DMS153 treated with DMSO at 0.1 percent for 48 hours (cell line): ENCODE results near the gene DDX60.
"Not testable (repeated sequence)": the region's sequence is repeated elsewhere in the genome, so short reads cannot be mapped to it uniquely, and the experiment has no call there.

Source experiments
- DNase-seq: peaks from one replicate; lab custom pipeline; 2025; ENCODE audit not compliant: unreplicated experiment; lab: John Stamatoyannopoulos, UW

DDX60 gene

GRCh38 chr4:168304744-168305459, 13.7 kb downstream of the DDX60 start:
- no peak for DNase-seq

GRCh38 chr4:168303430-168303829, 15.1 kb downstream of the DDX60 start:
- not testable (repeated sequence) for DNase-seq

- no peak for DNase-seq
These were observed 25.1 kb downstream of the DDX60 start for GRCh38 chr4:168293386-168293975.

GRCh38 chr4:168291242-168291641, 27.3 kb downstream of the DDX60 start:
- DNase-seq, result no peak

GRCh38 chr4:168285850-168286249, 32.7 kb downstream of the DDX60 start:
- not testable (repeated sequence) for DNase-seq

- DNase-seq, result no peak
These were observed 39.0 kb downstream of the DDX60 start for GRCh38 chr4:168279556-168279955.

GRCh38 chr4:168275836-168276235, 42.7 kb downstream of the DDX60 start:
- no peak for DNase-seq

- DNase-seq, result no peak
These were observed 43.7 kb downstream of the DDX60 start for GRCh38 chr4:168274871-168275270.

- DNase-seq, result no peak
These were observed 44.7 kb downstream of the DDX60 start for GRCh38 chr4:168273838-168274237.

GRCh38 chr4:168272488-168272887, 46.1 kb downstream of the DDX60 start:
- no peak for DNase-seq

GRCh38 chr4:168269896-168270295, 48.7 kb downstream of the DDX60 start:
- DNase-seq, result no peak

GRCh38 chr4:168265327-168265726, 53.2 kb downstream of the DDX60 start:
- no peak for DNase-seq

- DNase-seq, result peak; percentile 25
These were observed 53.6 kb downstream of the DDX60 start for GRCh38 chr4:168264903-168265302.

- DNase-seq, result no peak
These were observed 55.5 kb downstream of the DDX60 start for GRCh38 chr4:168263039-168263438.

GRCh38 chr4:168259096-168259495, 59.5 kb downstream of the DDX60 start:
- no peak for DNase-seq

GRCh38 chr4:168257768-168258167, 60.8 kb downstream of the DDX60 start:
- DNase-seq, result no peak

- no peak for DNase-seq
These were observed 70.3 kb downstream of the DDX60 start for GRCh38 chr4:168248176-168248710.

- DNase-seq, result no peak
These were observed 70.9 kb downstream of the DDX60 start for GRCh38 chr4:168247603-168248002.

- no peak for DNase-seq
These were observed 76.6 kb downstream of the DDX60 start for GRCh38 chr4:168241953-168242352.

GRCh38 chr4:168240821-168241220, 77.7 kb downstream of the DDX60 start:
- DNase-seq, result no peak

- peak; percentile 62 for DNase-seq
These were observed 97.3 kb downstream of the DDX60 start for GRCh38 chr4:168221301-168221700.

GRCh38 chr4:168220893-168221292, 97.7 kb downstream of the DDX60 start:
- DNase-seq, result no peak

GRCh38 chr4:168218645-168219044, 99.9 kb downstream of the DDX60 start:
- DNase-seq, result no peak
